Mesenchymal stem cell (in vitro differentiated cells and primary cell): ENCODE data around the gene PRKG1.
"Not testable (repeated sequence)": the region's sequence is repeated elsewhere in the genome, so short reads cannot be mapped to it uniquely, and the experiment has no call there.

Experiments
- DNase-seq: peaks from one replicate; pipeline ENCODE4 v3.0.0-alpha.2; 2013
- H2AFZ ChIP-seq: one replicate; pipeline ENCODE4 v1.6.1; 2013; ENCODE audit warnings: low read depth, mild to moderate bottlenecking, control low read depth, inconsistent platforms, low read length, moderate library complexity
- H2AK5ac ChIP-seq: 2 replicates; pipeline ENCODE4 v1.6.1; 2013; ENCODE audit warnings: low read length, moderate library complexity, mild to moderate bottlenecking, inconsistent platforms; ENCODE audit not compliant: severe bottlenecking
- H2BK120ac ChIP-seq: one replicate; pipeline ENCODE4 v1.6.1; 2013; ENCODE audit warnings: low read depth, mild to moderate bottlenecking, inconsistent platforms, low read length, moderate library complexity
- H2BK12ac ChIP-seq, 2 experiments: one replicate each; pipeline ENCODE4 v1.6.1; 2013; ENCODE audit warnings: inconsistent platforms in 2 of 2, low read length in 2 of 2, mild to moderate bottlenecking in 2 of 2, moderate library complexity in 2 of 2, control low read depth in 1 of 2
- H2BK15ac ChIP-seq: one replicate; pipeline ENCODE4 v1.6.1; 2013; ENCODE audit warnings: mild to moderate bottlenecking, low read depth, inconsistent platforms; ENCODE audit not compliant: poor library complexity, severe bottlenecking
- H2BK5ac ChIP-seq: 2 replicates; pipeline ENCODE4 v1.6.1; 2013; ENCODE audit warnings: low read depth, mild to moderate bottlenecking, low read length, control low read depth, inconsistent platforms; ENCODE audit not compliant: poor library complexity, severe bottlenecking
- H3K14ac ChIP-seq, 2 experiments: one replicate each; pipeline ENCODE4 v1.6.1; 2013; ENCODE audit warnings: inconsistent platforms in 2 of 2, low read length in 2 of 2, control low read depth in 1 of 2, mild to moderate bottlenecking in 1 of 2, moderate library complexity in 1 of 2
- H3K18ac ChIP-seq, 2 experiments: one replicate each; pipeline ENCODE4 v1.6.1; 2013; ENCODE audit warnings: inconsistent platforms in 2 of 2, low read length in 2 of 2, control low read depth in 1 of 2, low read depth in 1 of 2, mild to moderate bottlenecking in 1 of 2
- H3K23ac ChIP-seq, 2 experiments: one replicate each; pipeline ENCODE4 v1.6.1; 2013; ENCODE audit warnings: inconsistent platforms in 2 of 2, low read length in 2 of 2, mild to moderate bottlenecking in 2 of 2, moderate library complexity in 2 of 2, control low read depth in 1 of 2
- H3K27ac ChIP-seq: 2 replicates; pipeline ENCODE4 v1.5.1; 2013; ENCODE audit warnings: mild to moderate bottlenecking, moderate library complexity, low read length, control low read depth, inconsistent platforms; ENCODE audit not compliant: poor library complexity, severe bottlenecking
- H3K27me3 ChIP-seq, 2 experiments: 2 replicates each; pipeline versions ENCODE4 v1.6.1 to v1.7.0; 2013; ENCODE audit warnings: low read length in 2 of 2, mild to moderate bottlenecking in 2 of 2, moderate library complexity in 2 of 2, control low read depth in 1 of 2, inconsistent platforms in 1 of 2; ENCODE audit not compliant: control insufficient read depth in 1 of 2, insufficient read depth in 1 of 2
- H3K36me3 ChIP-seq, 2 experiments: 2 replicates each; pipeline versions ENCODE4 v1.6.1 to v1.7.0; 2013; ENCODE audit warnings: low read length in 2 of 2, control low read depth in 1 of 2, inconsistent platforms in 1 of 2, low read depth in 1 of 2, mild to moderate bottlenecking in 1 of 2; ENCODE audit not compliant: insufficient read depth in 2 of 2, control insufficient read depth in 1 of 2
- H3K4ac ChIP-seq, 2 experiments: one replicate each; pipeline ENCODE4 v1.6.1; 2013; ENCODE audit warnings: inconsistent platforms in 2 of 2, low read length in 2 of 2, mild to moderate bottlenecking in 2 of 2, moderate library complexity in 2 of 2, control low read depth in 1 of 2, low read depth in 1 of 2
- H3K4me1 ChIP-seq: 2 replicates; pipeline ENCODE4 v1.6.1; 2013; ENCODE audit warnings: low read depth, low read length, control low read depth; ENCODE audit not compliant: control insufficient read depth, insufficient read depth
- H3K4me2 ChIP-seq: 2 replicates; pipeline ENCODE4 v1.6.1; 2013; ENCODE audit warnings: low read length, mild to moderate bottlenecking, inconsistent platforms; ENCODE audit not compliant: poor library complexity, severe bottlenecking
- H3K4me3 ChIP-seq, 2 experiments: 2 replicates each; pipeline versions ENCODE4 v1.5.1 to v1.7.0; 2013; ENCODE audit warnings: low read length in 2 of 2, mild to moderate bottlenecking in 2 of 2, control low read depth in 1 of 2, low read depth in 1 of 2; ENCODE audit not compliant: insufficient read depth in 1 of 2
- H3K79me1 ChIP-seq: replicated peaks from 2 replicates; pipeline ENCODE4 v1.6.1; 2013; ENCODE audit warnings: mild to moderate bottlenecking, control low read depth, low read length, inconsistent platforms; ENCODE audit not compliant: poor library complexity, severe bottlenecking
- H3K9ac ChIP-seq: 2 replicates; pipeline ENCODE4 v1.7.0; 2013; ENCODE audit warnings: mild to moderate bottlenecking, low read length, moderate library complexity
- H3K9me3 ChIP-seq: 2 replicates; pipeline ENCODE4 v1.7.0; 2013; ENCODE audit warnings: mild to moderate bottlenecking, low read length; ENCODE audit not compliant: control insufficient read depth
- H4K8ac ChIP-seq: one replicate; pipeline ENCODE4 v1.6.1; 2013; ENCODE audit warnings: inconsistent platforms, mild to moderate bottlenecking, low read length, moderate library complexity
- H4K91ac ChIP-seq: one replicate; pipeline ENCODE4 v1.6.1; 2013; ENCODE audit warnings: mild to moderate bottlenecking, low read length, inconsistent platforms
- WGBS: methylation state at CpG from one replicate; pipeline ENCODE4 v1.1.7; 2013; ENCODE audit warnings: mixed read lengths; 5-methylcytosine and 5-hydroxymethylcytosine counted together

Gene PRKG1

GRCh38 chr10:51340845-51341610, 266.7 kb downstream of the PRKG1 start:
- Histone ChIP-seq H2BK12ac (no peak overlapping the region), H3K36me3 (no peaks in the 10 kb centered on the region), H3K9me3 (no peaks in the 10 kb centered on the region), H2BK120ac (no peak overlapping the region), H4K8ac (no peak overlapping the region), H4K91ac (no peak overlapping the region), H3K27me3 (no peaks in the 10 kb centered on the region), H3K27ac (no peak overlapping the region), H3K9ac (no peak overlapping the region), H3K14ac (no peak overlapping the region), H3K4me2 (no peak overlapping the region), H3K79me1 (no peaks in the 10 kb centered on the region), H3K23ac (no peak overlapping the region), H3K4me1 (no peaks in the 10 kb centered on the region), H3K18ac (no peak overlapping the region), H3K4me3 (no peak overlapping the region), H2AFZ (no peak overlapping the region), H3K4ac (no peak overlapping the region), H2BK5ac (no peak overlapping the region), H2AK5ac (no peak overlapping the region), H2BK15ac (no peak overlapping the region)
- 77% methylated on average over 3 of the region's 4 CpGs for WGBS
- no peak for DNase-seq

GRCh38 chr10:51341745-51342144, 267.5 kb downstream of the PRKG1 start:
- not testable (repeated sequence) for H2BK15ac ChIP-seq, H3K23ac ChIP-seq, H3K79me1 ChIP-seq, H2AK5ac ChIP-seq, H4K8ac ChIP-seq, H3K4me1 ChIP-seq, H3K18ac ChIP-seq, DNase-seq, H3K4me2 ChIP-seq, H3K4me3 ChIP-seq, H3K27me3 ChIP-seq, H3K9ac ChIP-seq, H3K27ac ChIP-seq, H3K36me3 ChIP-seq, H3K4ac ChIP-seq, H4K91ac ChIP-seq, H2BK12ac ChIP-seq, H2BK120ac ChIP-seq, H2BK5ac ChIP-seq, H3K14ac ChIP-seq, H2AFZ ChIP-seq, H3K9me3 ChIP-seq
- 100% methylated on average over 2 of the region's 3 CpGs for WGBS

- Histone ChIP-seq H2AK5ac (no peak overlapping the region), H3K14ac (no peak overlapping the region), H3K4me3 (no peak overlapping the region), H3K9ac (no peak overlapping the region), H2BK15ac (no peak overlapping the region), H3K79me1 (no peaks in the 10 kb centered on the region), H2BK5ac (no peak overlapping the region), H3K36me3 (peaks cover 0 to 3% of the 10 kb centered on the region in 2 experiments), H3K23ac (no peak overlapping the region), H4K91ac (no peak overlapping the region), H2AFZ (no peak overlapping the region), H3K4ac (no peak overlapping the region), H3K18ac (no peak overlapping the region), H3K4me2 (no peak overlapping the region), H3K9me3 (no peaks in the 10 kb centered on the region), H4K8ac (no peak overlapping the region), H3K4me1 (no peaks in the 10 kb centered on the region), H3K27ac (no peak overlapping the region), H3K27me3 (no peaks in the 10 kb centered on the region), H2BK12ac (no peak overlapping the region), H2BK120ac (no peak overlapping the region)
- no CpG with 5 or more reads among the region's 1 CpG for WGBS
- DNase-seq, result no peak
These were observed 268.1 kb downstream of the PRKG1 start for GRCh38 chr10:51342381-51342780.

GRCh38 chr10:51343391-51343790, 269.1 kb downstream of the PRKG1 start:
- no peak overlapping the region for H2AFZ ChIP-seq
- no peak overlapping the region for H3K4ac ChIP-seq
- H2BK12ac ChIP-seq, result no peak overlapping the region
- H3K27ac ChIP-seq, result no peak overlapping the region
- no peak overlapping the region for H2BK120ac ChIP-seq
- no peaks in the 10 kb centered on the region for H3K4me1 ChIP-seq
- H3K9ac ChIP-seq, result no peak overlapping the region
- H3K79me1 ChIP-seq, result no peaks in the 10 kb centered on the region
- no peak overlapping the region for H2BK5ac ChIP-seq
- no CpG with 5 or more reads among the region's 1 CpG for WGBS
- no peak overlapping the region for H3K23ac ChIP-seq
- H3K27me3 ChIP-seq, result no peaks in the 10 kb centered on the region
- H3K4me3 ChIP-seq, result no peak overlapping the region
- peaks cover 0 to 3% of the 10 kb centered on the region in 2 experiments for H3K36me3 ChIP-seq
- no peak overlapping the region for H3K14ac ChIP-seq
- H4K8ac ChIP-seq, result no peak overlapping the region
- H2AK5ac ChIP-seq, result no peak overlapping the region
- no peak overlapping the region for H4K91ac ChIP-seq
- H2BK15ac ChIP-seq, result no peak overlapping the region
- H3K9me3 ChIP-seq, result no peaks in the 10 kb centered on the region
- H3K18ac ChIP-seq, result no peak overlapping the region
- no peak for DNase-seq
- H3K4me2 ChIP-seq, result no peak overlapping the region
